Duodenal mucosa (tissue), 2 donors: ENCODE data around the gene ATXN7L2.
"Not testable (repeated sequence)": the region's sequence is repeated elsewhere in the genome, so short reads cannot be mapped to it uniquely, and the experiment has no call there.

ENCODE experiments used
- H3K27ac ChIP-seq: one replicate; pipeline ENCODE4 v1.7.0; 2013; ENCODE audit warnings: low read depth, low read length
- H3K27me3 ChIP-seq, 2 donors: one replicate each; pipeline ENCODE4 v1.7.0; 2013; ENCODE audit warnings: low read length in 2 of 2, control low read depth in 1 of 2; ENCODE audit not compliant: insufficient read depth in 2 of 2, control insufficient read depth in 1 of 2
- H3K36me3 ChIP-seq, 2 donors: one replicate each; pipeline ENCODE4 v1.7.0; 2013; ENCODE audit warnings: low read length in 2 of 2, control low read depth in 1 of 2; ENCODE audit not compliant: insufficient read depth in 2 of 2, control insufficient read depth in 1 of 2
- H3K4me1 ChIP-seq, 2 donors: one replicate each; pipeline ENCODE4 v1.7.0; 2013; ENCODE audit warnings: low read length in 2 of 2, control low read depth in 1 of 2; ENCODE audit not compliant: insufficient read depth in 2 of 2, control insufficient read depth in 1 of 2
- H3K4me3 ChIP-seq, 2 donors: one replicate each; pipeline ENCODE4 v1.7.0; 2013; ENCODE audit warnings: low read length in 2 of 2, low read depth in 1 of 2
- H3K9ac ChIP-seq, 2 donors: one replicate each; pipeline ENCODE4 v1.7.0; 2013; ENCODE audit warnings: low read length in 2 of 2, low read depth in 1 of 2
- H3K9me3 ChIP-seq, 2 donors: one replicate each; pipeline ENCODE4 v1.7.0; 2013; ENCODE audit warnings: low read length in 2 of 2, control low read depth in 1 of 2; ENCODE audit not compliant: control insufficient read depth in 1 of 2

The ATXN7L2 gene

GRCh38 chr1:109457819-109458218 is 25.9 kb upstream of the ATXN7L2 start:
- peaks cover 0 to 4% of the 10 kb centered on the region in 2 donors for H3K27me3 ChIP-seq
- H3K9me3 ChIP-seq, result peaks cover 2 to 9% of the 10 kb centered on the region in 2 donors
- no peaks in the 10 kb centered on the region for H3K36me3 ChIP-seq
- no peak overlapping the region for H3K9ac ChIP-seq
- H3K4me3 ChIP-seq, result no peak overlapping the region
- H3K27ac ChIP-seq, result no peak overlapping the region
- no peaks in the 10 kb centered on the region for H3K4me1 ChIP-seq

- Histone ChIP-seq H3K36me3 (no peaks in the 10 kb centered on the region), H3K27ac (peak overlapping the region; percentile 3), H3K27me3 (peaks cover 49 to 67% of the 10 kb centered on the region in 2 donors), H3K4me3 (peak overlapping the region; percentile 49 to 65), H3K9me3 (no peaks in the 10 kb centered on the region), H3K4me1 (peaks cover 0 to 4% of the 10 kb centered on the region in 2 donors), H3K9ac (no peak overlapping the region)
Observed at GRCh38 chr1:109466125-109466451, 17.6 kb upstream of the ATXN7L2 start.

- Histone ChIP-seq H3K4me1 (peaks cover 0 to 4% of the 10 kb centered on the region in 2 donors), H3K9ac (no peak within 1 kb of the TSS), H3K36me3 (no peaks in the 10 kb centered on the region), H3K4me3 (peak within 1 kb of the TSS; percentile 49 to 65), H3K27ac (peak within 1 kb of the TSS; percentile 10), H3K27me3 (peaks cover 51 to 67% of the 10 kb centered on the region in 2 donors), H3K9me3 (no peaks in the 10 kb centered on the region)
Observed at GRCh38 chr1:109466452-109467300, 17.0 kb upstream of the ATXN7L2 start, which contains the start of gene SYPL2. TSS of gene SYPL2 (plus strand) at chr1:109466546. CDS start at chr1:109466844, 298 bp downstream.

GRCh38 chr1:109467301-109467777 is 16.4 kb upstream of the ATXN7L2 start:
- H3K9me3 ChIP-seq, result no peaks in the 10 kb centered on the region
- H3K9ac ChIP-seq, result no peak overlapping the region
- H3K4me1 ChIP-seq, result peaks cover 0 to 4% of the 10 kb centered on the region in 2 donors
- H3K36me3 ChIP-seq, result no peaks in the 10 kb centered on the region
- H3K27me3 ChIP-seq, result peaks cover 51 to 67% of the 10 kb centered on the region in 2 donors
- no peak overlapping the region for H3K4me3 ChIP-seq
- H3K27ac ChIP-seq, result no peak overlapping the region

- Histone ChIP-seq H3K4me1 (peaks cover 0 to 4% of the 10 kb centered on the region in 2 donors), H3K4me3 (no peak overlapping the region), H3K36me3 (no peaks in the 10 kb centered on the region), H3K9me3 (no peaks in the 10 kb centered on the region), H3K9ac (no peak overlapping the region), H3K27me3 (peaks cover 49 to 61% of the 10 kb centered on the region in 2 donors), H3K27ac (no peak overlapping the region)
Observed at GRCh38 chr1:109468061-109468460, 15.6 kb upstream of the ATXN7L2 start.

GRCh38 chr1:109468903-109469302 is 14.8 kb upstream of the ATXN7L2 start:
- H3K27ac ChIP-seq, result no peak overlapping the region

GRCh38 chr1:109470245-109470644 is 13.5 kb upstream of the ATXN7L2 start:
- Histone ChIP-seq H3K27me3 (peaks cover 33 to 44% of the 10 kb centered on the region in 2 donors), H3K9me3 (no peaks in the 10 kb centered on the region), H3K4me1 (peaks cover 0 to 4% of the 10 kb centered on the region in 2 donors), H3K36me3 (no peaks in the 10 kb centered on the region), H3K4me3 (no peak overlapping the region), H3K27ac (no peak overlapping the region), H3K9ac (no peak overlapping the region)

More at GRCh38 chr1:109468903-109469302, 14.8 kb upstream of the ATXN7L2 start:
- Histone ChIP-seq H3K36me3 (no peaks in the 10 kb centered on the region), H3K27me3 (peaks cover 42 to 58% of the 10 kb centered on the region in 2 donors), H3K9ac (no peak overlapping the region), H3K4me3 (no peak overlapping the region), H3K9me3 (no peaks in the 10 kb centered on the region), H3K4me1 (peaks cover 0 to 4% of the 10 kb centered on the region in 2 donors)

GRCh38 chr1:109472779-109473178 is 10.9 kb upstream of the ATXN7L2 start:
- Histone ChIP-seq H3K9me3 (no peaks in the 10 kb centered on the region), H3K4me3 (no peak overlapping the region)

GRCh38 chr1:109473284-109474057 is 10.2 kb upstream of the ATXN7L2 start:
- not testable (repeated sequence) for H3K36me3 ChIP-seq, H3K9ac ChIP-seq, H3K4me1 ChIP-seq, H3K9me3 ChIP-seq, H3K4me3 ChIP-seq, H3K27ac ChIP-seq
- H3K27me3 ChIP-seq, result peaks cover 13 to 23% of the 10 kb centered on the region in 2 donors

More at GRCh38 chr1:109472779-109473178, 10.9 kb upstream of the ATXN7L2 start:
- Histone ChIP-seq H3K4me1 (no peaks in the 10 kb centered on the region), H3K9ac (no peak overlapping the region), H3K27me3 (peaks cover 19 to 30% of the 10 kb centered on the region in 2 donors), H3K36me3 (no peaks in the 10 kb centered on the region), H3K27ac (no peak overlapping the region)

GRCh38 chr1:109474697-109475096 is 9.0 kb upstream of the ATXN7L2 start:
- no peak overlapping the region for H3K9ac ChIP-seq
- no peaks in the 10 kb centered on the region for H3K36me3 ChIP-seq
- no peak overlapping the region for H3K27ac ChIP-seq
- H3K4me3 ChIP-seq, result no peak overlapping the region
- H3K27me3 ChIP-seq, result peaks cover 13 to 16% of the 10 kb centered on the region in 2 donors
- no peaks in the 10 kb centered on the region for H3K4me1 ChIP-seq
- no peaks in the 10 kb centered on the region for H3K9me3 ChIP-seq
